GM12878 (cell line): ENCODE measurements around the gene FRYL.

ENCODE experiments used
- CTCF ChIP-seq, 3 experiments: IDR thresholded peaks in 2 of 3; conservative IDR thresholded peaks in 1 of 3; 2 replicates each; pipeline ENCODE4 v1.5.1; 2011; ENCODE audit warnings: low read depth in 3 of 3, low read length in 3 of 3, mild to moderate bottlenecking in 3 of 3, control low read depth in 2 of 3, moderate library complexity in 2 of 3, inconsistent platforms in 1 of 3, mixed read lengths in 1 of 3; ENCODE audit not compliant: control insufficient read depth in 2 of 3, insufficient read depth in 1 of 3; ENCODE audit errors: extremely low read depth in 1 of 3
- HDAC2 ChIP-seq: fragments of 200-600 bp; sonication (generic); IDR thresholded peaks from 2 replicates; pipeline ENCODE4 v1.6.1; 2017
- RFX5 ChIP-seq: IDR thresholded peaks from 2 replicates; pipeline ENCODE4 v1.6.1; 2011; ENCODE audit warnings: low read depth, low read length, improper control_type of control experiment
- YY1 ChIP-seq: IDR thresholded peaks from 2 replicates; pipeline ENCODE4 v1.6.1; 2011; ENCODE audit warnings: low read depth, mild to moderate bottlenecking, low read length
- TF ChIP-seq, protein P1 (sequence below): IDR thresholded peaks from 2 replicates; pipeline ENCODE4 v1.6.1; 2012; ENCODE audit warnings: mild to moderate bottlenecking, low read depth, low read length

GRCh38 chr4:48816971-48817370 lies 36.9 kb upstream of the FRYL start:
- TF ChIP-seq CTCF (IDR thresholded peaks at IDR 0.05 in 2 of 3, conservative IDR thresholded peaks at IDR 0.05 in 1 of 3; ENCODE audit: control insufficient read depth in 2 of 3, extremely low read depth in 1 of 3, insufficient read depth in 1 of 3, low read depth in 3 of 3, low read length in 3 of 3) (no peak), YY1 (no peak), RFX5 (no peak), HDAC2 (no peak)
- TF ChIP-seq, protein P1, sequence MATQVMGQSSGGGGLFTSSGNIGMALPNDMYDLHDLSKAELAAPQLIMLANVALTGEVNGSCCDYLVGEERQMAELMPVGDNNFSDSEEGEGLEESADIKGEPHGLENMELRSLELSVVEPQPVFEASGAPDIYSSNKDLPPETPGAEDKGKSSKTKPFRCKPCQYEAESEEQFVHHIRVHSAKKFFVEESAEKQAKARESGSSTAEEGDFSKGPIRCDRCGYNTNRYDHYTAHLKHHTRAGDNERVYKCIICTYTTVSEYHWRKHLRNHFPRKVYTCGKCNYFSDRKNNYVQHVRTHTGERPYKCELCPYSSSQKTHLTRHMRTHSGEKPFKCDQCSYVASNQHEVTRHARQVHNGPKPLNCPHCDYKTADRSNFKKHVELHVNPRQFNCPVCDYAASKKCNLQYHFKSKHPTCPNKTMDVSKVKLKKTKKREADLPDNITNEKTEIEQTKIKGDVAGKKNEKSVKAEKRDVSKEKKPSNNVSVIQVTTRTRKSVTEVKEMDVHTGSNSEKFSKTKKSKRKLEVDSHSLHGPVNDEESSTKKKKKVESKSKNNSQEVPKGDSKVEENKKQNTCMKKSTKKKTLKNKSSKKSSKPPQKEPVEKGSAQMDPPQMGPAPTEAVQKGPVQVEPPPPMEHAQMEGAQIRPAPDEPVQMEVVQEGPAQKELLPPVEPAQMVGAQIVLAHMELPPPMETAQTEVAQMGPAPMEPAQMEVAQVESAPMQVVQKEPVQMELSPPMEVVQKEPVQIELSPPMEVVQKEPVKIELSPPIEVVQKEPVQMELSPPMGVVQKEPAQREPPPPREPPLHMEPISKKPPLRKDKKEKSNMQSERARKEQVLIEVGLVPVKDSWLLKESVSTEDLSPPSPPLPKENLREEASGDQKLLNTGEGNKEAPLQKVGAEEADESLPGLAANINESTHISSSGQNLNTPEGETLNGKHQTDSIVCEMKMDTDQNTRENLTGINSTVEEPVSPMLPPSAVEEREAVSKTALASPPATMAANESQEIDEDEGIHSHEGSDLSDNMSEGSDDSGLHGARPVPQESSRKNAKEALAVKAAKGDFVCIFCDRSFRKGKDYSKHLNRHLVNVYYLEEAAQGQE: no peak
